A673 (cell line): ENCODE data around the gene GPC6. TPM values are rescaled to one million over a fixed set of nuclear protein-coding genes. Genes with fewer than 3 reads are reported as not detected.

Experiments
- BruUV-seq: library from RNA; stranded (reverse); fragments of 400-500 nt; replicated peaks from 2 replicates; lab custom pipeline; 2021; lab: Mats Ljungman, UMichigan
- CTCF ChIA-PET: fragments of 300-600 bp; sonication (Branson Sonifier 250); formaldehyde crosslinking; loops from one replicate; lab custom pipeline; 2022; ENCODE audit warnings: antibody characterized with exemption; lab: Charles Lee
- POLR2A ChIA-PET: fragments of 300-600 bp; sonication (Branson Sonifier 250); formaldehyde crosslinking; loops from one replicate; lab custom pipeline; 2022; ENCODE audit warnings: antibody characterized with exemption; ENCODE audit not compliant: low non-redundant PET; lab: Charles Lee
- DNase-seq: peaks from one replicate; pipeline ENCODE4 v3.0.0-alpha.2; 2015; ENCODE audit warnings: low spot score
- H3K27ac ChIP-seq: fragments of 200-600 bp; sonication (generic); 2 replicates; pipeline ENCODE4 v1.5.1; 2016; ENCODE audit warnings: mixed run types, low read depth, mild to moderate bottlenecking, mixed read lengths, antibody characterized with exemption, low read length; ENCODE audit not compliant: poor library complexity, severe bottlenecking
- H3K27me3 ChIP-seq: fragments of 200-600 bp; sonication (generic); replicated peaks from 2 replicates; pipeline ENCODE4 v1.6.1; 2017; ENCODE audit warnings: mixed run types, low read depth, mild to moderate bottlenecking, mixed read lengths, antibody characterized with exemption, low read length; ENCODE audit not compliant: insufficient read depth, poor library complexity
- H3K36me3 ChIP-seq: fragments of 200-600 bp; sonication (generic); 2 replicates; pipeline ENCODE4 v1.6.1; 2016; ENCODE audit warnings: mixed run types, mild to moderate bottlenecking, mixed read lengths, antibody characterized with exemption, low read length; ENCODE audit not compliant: insufficient read depth, poor library complexity, severe bottlenecking
- H3K4me1 ChIP-seq: fragments of 200-600 bp; sonication (generic); 2 replicates; pipeline ENCODE4 v1.6.1; 2017; ENCODE audit warnings: mixed run types, mild to moderate bottlenecking, mixed read lengths, antibody characterized with exemption, low read length; ENCODE audit not compliant: insufficient read depth, poor library complexity, severe bottlenecking
- H3K4me3 ChIP-seq: fragments of 200-600 bp; sonication (generic); 2 replicates; pipeline ENCODE4 v1.5.1; 2016; ENCODE audit warnings: low read depth, mixed run types, mild to moderate bottlenecking, mixed read lengths, low read length; ENCODE audit not compliant: poor library complexity, severe bottlenecking
- H3K9me3 ChIP-seq: fragments of 200-600 bp; sonication (generic); 2 replicates; pipeline ENCODE4 v1.6.1; 2016; ENCODE audit warnings: mixed run types, low read depth, mild to moderate bottlenecking, mixed read lengths, antibody characterized with exemption, low read length; ENCODE audit not compliant: poor library complexity, severe bottlenecking
- EZH2 ChIP-seq: fragments of 200-600 bp; sonication (generic); IDR thresholded peaks from 2 replicates; pipeline ENCODE4 v1.6.1; 2017; ENCODE audit warnings: borderline replicate concordance, low read depth, mild to moderate bottlenecking, mixed read lengths, antibody characterized with exemption, low read length; ENCODE audit not compliant: poor library complexity, severe bottlenecking
- intact Hi-C: fragments of 100-400 bp; cut with micrococcal nuclease; formaldehyde crosslinking; loops from one replicate; pipeline ENCODE4 v1.10.0; 2022; ENCODE audit not compliant: unreplicated experiment
- total RNA-seq: library from RNA; stranded (reverse); gene quantifications from 2 replicates; pipeline ENCODE4 v1.2.3, GENCODE V29; 2021
- TF ChIP-seq, protein P1 (sequence below): fragments of 300-800, 200-600 bp; sonication (generic); conservative IDR thresholded peaks from 2 replicates; pipeline ENCODE4 v1.5.1; 2017; ENCODE audit warnings: low read depth, mild to moderate bottlenecking, antibody characterized with exemption, low read length, moderate library complexity, mixed read lengths

Gene GPC6
- total RNA-seq, 1 experiment from 2014 or later, result 23.3 TPM

DNA sequence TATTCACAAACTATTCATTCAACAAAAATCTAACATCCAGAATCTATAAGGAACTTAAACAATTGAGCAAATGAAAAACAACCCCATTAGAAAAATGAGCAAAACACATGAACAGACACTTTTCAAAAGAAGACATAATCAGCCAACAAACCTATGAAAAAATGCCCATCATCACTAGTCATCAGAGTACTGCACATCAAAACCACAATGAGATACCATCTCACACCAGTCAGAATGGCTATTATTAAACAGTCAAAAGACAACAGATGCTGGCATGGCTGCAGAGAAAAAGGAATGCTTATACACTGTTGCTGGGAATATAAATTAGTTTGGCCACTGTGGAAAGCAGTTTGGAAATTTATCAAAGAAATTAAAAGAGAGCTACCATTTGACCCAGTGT lies 487.6 kb downstream of the GPC6 start:
- DNase-seq, result no peak
- BruUV-seq, result no TSS peak
- Histone ChIP-seq H3K4me3 (no peak overlapping the region), H3K27ac (no peak overlapping the region), H3K27me3 (no peaks in the 10 kb centered on the region), H3K4me1 (peaks cover 4% of the 10 kb centered on the region), H3K9me3 (peaks cover 13% of the 10 kb centered on the region), H3K36me3 (no peaks in the 10 kb centered on the region)
- intact Hi-C loops, result no loop called here
- ChIA-PET CTCF (no interaction called here), POLR2A (no interaction called here)
- TF ChIP-seq, protein P1, sequence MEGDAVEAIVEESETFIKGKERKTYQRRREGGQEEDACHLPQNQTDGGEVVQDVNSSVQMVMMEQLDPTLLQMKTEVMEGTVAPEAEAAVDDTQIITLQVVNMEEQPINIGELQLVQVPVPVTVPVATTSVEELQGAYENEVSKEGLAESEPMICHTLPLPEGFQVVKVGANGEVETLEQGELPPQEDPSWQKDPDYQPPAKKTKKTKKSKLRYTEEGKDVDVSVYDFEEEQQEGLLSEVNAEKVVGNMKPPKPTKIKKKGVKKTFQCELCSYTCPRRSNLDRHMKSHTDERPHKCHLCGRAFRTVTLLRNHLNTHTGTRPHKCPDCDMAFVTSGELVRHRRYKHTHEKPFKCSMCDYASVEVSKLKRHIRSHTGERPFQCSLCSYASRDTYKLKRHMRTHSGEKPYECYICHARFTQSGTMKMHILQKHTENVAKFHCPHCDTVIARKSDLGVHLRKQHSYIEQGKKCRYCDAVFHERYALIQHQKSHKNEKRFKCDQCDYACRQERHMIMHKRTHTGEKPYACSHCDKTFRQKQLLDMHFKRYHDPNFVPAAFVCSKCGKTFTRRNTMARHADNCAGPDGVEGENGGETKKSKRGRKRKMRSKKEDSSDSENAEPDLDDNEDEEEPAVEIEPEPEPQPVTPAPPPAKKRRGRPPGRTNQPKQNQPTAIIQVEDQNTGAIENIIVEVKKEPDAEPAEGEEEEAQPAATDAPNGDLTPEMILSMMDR, result no peak
- TF ChIP-seq EZH2, result no peak

DNA sequence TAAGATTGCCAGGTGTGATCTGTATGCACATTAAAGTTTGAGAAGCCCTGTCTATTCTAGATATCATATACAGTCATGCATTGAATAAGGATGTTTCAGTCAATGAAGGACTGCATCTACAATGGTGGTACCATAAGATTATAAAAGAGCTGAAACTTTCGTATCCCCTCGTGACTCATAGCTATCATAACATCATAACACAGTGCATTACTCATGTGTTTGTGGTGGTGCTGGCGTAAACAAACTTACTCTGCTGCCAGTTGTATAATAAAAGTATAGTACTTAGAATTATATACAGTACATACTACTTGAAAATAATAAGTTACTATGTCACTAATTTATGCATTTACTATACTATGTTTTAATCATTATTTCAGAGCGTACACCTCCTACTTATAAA lies 489.3 kb downstream of the GPC6 start:
- BruUV-seq, result no TSS peak
- peaks cover 13% of the 10 kb centered on the region for H3K9me3 ChIP-seq
- no peaks in the 10 kb centered on the region for H3K27me3 ChIP-seq
- no peaks in the 10 kb centered on the region for H3K4me1 ChIP-seq
- intact Hi-C loops, result no loop called here
- H3K36me3 ChIP-seq, result no peaks in the 10 kb centered on the region
- CTCF ChIA-PET, result no interaction called here
- POLR2A ChIA-PET, result no interaction called here
- H3K27ac ChIP-seq, result no peak overlapping the region
- no peak overlapping the region for H3K4me3 ChIP-seq
- no peak for DNase-seq
- no peak for TF ChIP-seq EZH2
- TF ChIP-seq, protein P1, result no peak

DNA sequence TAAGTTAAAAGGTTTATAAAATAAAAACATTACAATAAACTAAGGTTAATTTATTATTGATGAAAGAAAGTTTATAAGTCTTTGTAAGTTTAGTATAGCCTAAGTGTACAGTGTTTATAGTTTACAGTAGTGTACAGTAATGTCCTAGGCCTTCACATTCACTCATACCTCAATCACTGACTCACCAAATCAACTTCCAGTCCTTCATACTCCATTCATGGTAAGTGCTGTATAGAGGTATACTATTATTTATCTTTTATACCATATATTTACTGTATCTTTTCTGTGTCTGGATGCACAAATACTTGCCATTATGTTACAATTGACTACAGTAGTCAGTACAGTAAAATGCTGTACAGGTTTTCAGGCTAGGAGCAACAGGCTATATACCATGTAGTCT lies 490.0 kb downstream of the GPC6 start:
- ChIA-PET CTCF (no interaction called here), POLR2A (no interaction called here)
- no peaks in the 10 kb centered on the region for H3K36me3 ChIP-seq
- H3K4me1 ChIP-seq, result no peaks in the 10 kb centered on the region
- intact Hi-C loops, result no loop called here
- BruUV-seq, result no TSS peak
- TF ChIP-seq, protein P1, result no peak
- TF ChIP-seq EZH2, result no peak
- H3K27me3 ChIP-seq, result no peaks in the 10 kb centered on the region
- peaks cover 13% of the 10 kb centered on the region for H3K9me3 ChIP-seq
- DNase-seq, result no peak
- no peak overlapping the region for H3K27ac ChIP-seq
- H3K4me3 ChIP-seq, result no peak overlapping the region
